Astrocyte (in vitro differentiated cells and primary cell): ENCODE results near the gene TMEM40. TPM values are rescaled to one million over a fixed set of nuclear protein-coding genes. Genes with fewer than 3 reads are reported as not detected.
A peak's percentile ranks its signal among the peaks of the same experiment; 100 is the strongest.

Source experiments
- DNase-seq: peaks from one replicate; pipeline ENCODE4 v3.0.0-alpha.2; 2010; ENCODE audit warnings: low read depth
- FAIRE-seq: peaks from 2 replicates; lab custom pipeline; 2011; peaks lifted over from hg19 to GRCh38; lab: Jason Lieb, UNC
- H2AFZ ChIP-seq: 2 replicates; pipeline ENCODE4 v1.6.0; 2012; ENCODE audit warnings: low read depth, low read length, inconsistent platforms
- H3K27ac ChIP-seq: 2 replicates; pipeline ENCODE4 v1.5.1; 2011; ENCODE audit warnings: low read depth, low read length, inconsistent platforms
- H3K27me3 ChIP-seq: 2 replicates; pipeline ENCODE4 v1.6.0; 2011; ENCODE audit warnings: low read length, inconsistent platforms; ENCODE audit not compliant: insufficient read depth
- H3K36me3 ChIP-seq: 2 replicates; pipeline ENCODE4 v1.5.1; 2011; ENCODE audit warnings: low read length, inconsistent platforms; ENCODE audit not compliant: insufficient read depth
- H3K4me1 ChIP-seq: 2 replicates; pipeline ENCODE4 v1.5.1; 2011; ENCODE audit warnings: low read length, inconsistent platforms; ENCODE audit not compliant: insufficient read depth
- H3K4me2 ChIP-seq: 2 replicates; pipeline ENCODE4 v1.6.0; 2012; ENCODE audit warnings: low read length, inconsistent platforms
- H3K4me3 ChIP-seq: 2 replicates; pipeline ENCODE4 v1.5.1; 2011; ENCODE audit warnings: low read depth, mild to moderate bottlenecking, low read length, inconsistent platforms; ENCODE audit not compliant: insufficient read depth
- H3K79me2 ChIP-seq: 2 replicates; pipeline ENCODE4 v1.6.0; 2012; ENCODE audit warnings: mild to moderate bottlenecking, low read length, inconsistent platforms; ENCODE audit not compliant: insufficient read depth
- H3K9ac ChIP-seq: 2 replicates; pipeline ENCODE4 v1.6.0; 2012; ENCODE audit warnings: mild to moderate bottlenecking, low read length, inconsistent platforms
- H3K9me3 ChIP-seq: 2 replicates; pipeline ENCODE4 v1.5.1; 2012; ENCODE audit warnings: low read depth, mild to moderate bottlenecking, low read length, inconsistent platforms; ENCODE audit not compliant: insufficient read depth
- H4K20me1 ChIP-seq: 2 replicates; pipeline ENCODE4 v1.6.0; 2012; ENCODE audit warnings: low read length, inconsistent platforms; ENCODE audit not compliant: insufficient read depth
- H3K27ac Mint-ChIP-seq: one replicate; pipeline ENCODE4 v1.8.0; 2021; ENCODE audit warnings: mild to moderate bottlenecking, mixed read lengths; ENCODE audit not compliant: unreplicated experiment
- H3K27me3 Mint-ChIP-seq: one replicate; pipeline ENCODE4 v1.8.0; 2021; ENCODE audit warnings: low read depth, mixed read lengths; ENCODE audit not compliant: unreplicated experiment
- H3K36me3 Mint-ChIP-seq: one replicate; pipeline ENCODE4 v1.8.0; 2021; ENCODE audit warnings: low read depth, mixed read lengths; ENCODE audit not compliant: unreplicated experiment
- H3K4me1 Mint-ChIP-seq: one replicate; pipeline ENCODE4 v1.8.0; 2021; ENCODE audit warnings: low read depth, mixed read lengths; ENCODE audit not compliant: unreplicated experiment
- H3K4me3 Mint-ChIP-seq: one replicate; pipeline ENCODE4 v1.8.0; 2021; ENCODE audit warnings: mild to moderate bottlenecking, moderate library complexity, mixed read lengths; ENCODE audit not compliant: unreplicated experiment
- H3K9me3 Mint-ChIP-seq: one replicate; pipeline ENCODE4 v1.8.0; 2021; ENCODE audit warnings: mild to moderate bottlenecking, mixed read lengths; ENCODE audit not compliant: unreplicated experiment
- EZH2 ChIP-seq: IDR thresholded peaks from 2 replicates; pipeline ENCODE4 v1.6.1; 2012; ENCODE audit warnings: mild to moderate bottlenecking, low read length, inconsistent platforms; ENCODE audit not compliant: insufficient read depth
- total RNA-seq: library from RNA; stranded (reverse); gene quantifications from 2 replicates; pipeline ENCODE4 v1.2.1, GENCODE V29; 2021
- TF ChIP-seq, protein P1 (sequence below): IDR thresholded peaks from 2 replicates; pipeline ENCODE4 v1.5.1; 2011; ENCODE audit warnings: low read depth, mild to moderate bottlenecking, inconsistent platforms, low read length, moderate library complexity; ENCODE audit not compliant: insufficient read depth

The TMEM40 gene
- total RNA-seq, 1 donor from 2014 or later, result 2.0 TPM

DNA sequence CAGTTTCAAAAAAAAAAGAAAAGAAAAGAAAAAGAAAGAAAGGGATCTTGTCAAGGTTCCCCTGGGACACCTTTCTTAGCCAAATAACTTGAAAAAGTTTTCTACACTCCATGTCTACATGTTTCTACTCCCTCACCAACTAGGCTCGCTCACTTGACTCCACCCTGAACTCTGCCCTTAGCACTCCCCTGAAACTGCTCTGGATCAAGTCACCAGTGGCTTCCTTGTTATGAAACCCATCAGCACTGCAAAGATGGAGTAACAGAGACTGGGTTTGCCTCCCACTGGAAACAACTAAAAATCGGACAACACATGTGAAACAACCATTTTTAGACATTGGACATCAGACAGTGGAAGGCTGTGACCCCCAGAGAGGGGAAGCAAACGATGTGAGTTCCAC, 36.8 kb downstream of the TMEM40 start:
- Mint-ChIP-seq H3K4me1 (no peaks in the 10 kb centered on the region), H3K27me3 (peaks cover 14% of the 10 kb centered on the region), H3K4me3 (no peak overlapping the region), H3K27ac (no peak overlapping the region), H3K9me3 (peaks cover 4% of the 10 kb centered on the region), H3K36me3 (no peaks in the 10 kb centered on the region)
- H3K79me2 ChIP-seq, result no peaks in the 10 kb centered on the region
- no peaks in the 10 kb centered on the region for H4K20me1 ChIP-seq
- no peaks in the 10 kb centered on the region for H3K9me3 ChIP-seq
- no peak overlapping the region for H3K4me2 ChIP-seq
- TF ChIP-seq, protein P1, sequence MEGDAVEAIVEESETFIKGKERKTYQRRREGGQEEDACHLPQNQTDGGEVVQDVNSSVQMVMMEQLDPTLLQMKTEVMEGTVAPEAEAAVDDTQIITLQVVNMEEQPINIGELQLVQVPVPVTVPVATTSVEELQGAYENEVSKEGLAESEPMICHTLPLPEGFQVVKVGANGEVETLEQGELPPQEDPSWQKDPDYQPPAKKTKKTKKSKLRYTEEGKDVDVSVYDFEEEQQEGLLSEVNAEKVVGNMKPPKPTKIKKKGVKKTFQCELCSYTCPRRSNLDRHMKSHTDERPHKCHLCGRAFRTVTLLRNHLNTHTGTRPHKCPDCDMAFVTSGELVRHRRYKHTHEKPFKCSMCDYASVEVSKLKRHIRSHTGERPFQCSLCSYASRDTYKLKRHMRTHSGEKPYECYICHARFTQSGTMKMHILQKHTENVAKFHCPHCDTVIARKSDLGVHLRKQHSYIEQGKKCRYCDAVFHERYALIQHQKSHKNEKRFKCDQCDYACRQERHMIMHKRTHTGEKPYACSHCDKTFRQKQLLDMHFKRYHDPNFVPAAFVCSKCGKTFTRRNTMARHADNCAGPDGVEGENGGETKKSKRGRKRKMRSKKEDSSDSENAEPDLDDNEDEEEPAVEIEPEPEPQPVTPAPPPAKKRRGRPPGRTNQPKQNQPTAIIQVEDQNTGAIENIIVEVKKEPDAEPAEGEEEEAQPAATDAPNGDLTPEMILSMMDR, result no peak
- no peak for TF ChIP-seq EZH2
- DNase-seq (no peak), FAIRE-seq (no peak)
- H3K36me3 ChIP-seq, result no peaks in the 10 kb centered on the region
- no peaks in the 10 kb centered on the region for H3K27me3 ChIP-seq
- H3K27ac ChIP-seq, result no peak overlapping the region
- H2AFZ ChIP-seq, result no peak overlapping the region
- no peak overlapping the region for H3K4me3 ChIP-seq
- no peak overlapping the region for H3K9ac ChIP-seq
- H3K4me1 ChIP-seq, result peaks cover 5% of the 10 kb centered on the region

DNA sequence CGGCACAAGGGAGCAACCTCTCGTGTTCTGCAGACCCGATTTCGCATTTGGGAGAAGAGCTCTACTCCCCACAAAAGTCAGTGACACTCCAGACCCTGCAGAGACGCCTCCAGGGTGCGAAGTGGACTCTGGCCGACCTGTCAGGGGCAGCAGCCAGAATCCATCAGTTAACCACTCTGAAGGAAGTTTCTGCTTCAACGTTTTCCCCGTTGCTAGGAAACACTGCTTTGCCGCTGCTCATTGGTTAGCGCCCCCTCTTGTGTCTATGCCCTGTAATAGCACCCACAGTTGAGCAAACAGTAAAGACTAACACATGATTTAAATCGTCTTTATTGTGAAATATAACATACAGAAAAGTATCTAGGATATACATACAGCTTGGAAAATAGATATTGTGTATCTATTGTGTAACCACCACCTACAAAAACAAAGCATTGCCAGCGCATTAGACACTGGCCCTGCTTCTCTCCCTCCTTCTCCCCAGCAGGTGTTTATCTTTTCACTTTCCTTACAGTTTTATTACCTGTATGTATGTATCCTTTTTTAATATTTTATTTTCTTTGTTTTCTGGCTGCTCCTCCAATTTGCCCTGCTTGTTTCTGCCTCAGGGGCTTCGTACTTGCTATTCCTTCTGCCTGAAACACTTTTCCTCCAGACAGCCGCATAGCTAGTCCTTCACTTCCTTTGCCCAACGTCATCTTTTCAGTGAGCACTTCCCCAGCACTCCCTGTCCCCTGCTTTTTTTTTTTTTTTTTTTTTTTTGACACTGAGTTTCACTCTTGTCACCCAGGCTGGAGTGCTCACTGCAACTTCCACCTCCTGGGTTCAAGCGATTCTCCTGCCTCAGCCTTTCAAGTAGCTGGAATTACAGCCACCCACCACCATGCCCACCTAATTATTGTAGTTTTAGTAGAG, 38.8 kb downstream of the TMEM40 start:
- TF ChIP-seq EZH2, result no peak
- TF ChIP-seq, protein P1, result peak; percentile 98
- Histone ChIP-seq H2AFZ (peak overlapping the region; percentile 78), H3K27ac (no peak overlapping the region), H3K79me2 (no peaks in the 10 kb centered on the region), H3K4me3 (peak overlapping the region; percentile 51), H3K4me2 (peak overlapping the region; percentile 85), H3K4me1 (peaks cover 5% of the 10 kb centered on the region), H3K27me3 (no peaks in the 10 kb centered on the region), H3K36me3 (no peaks in the 10 kb centered on the region), H3K9me3 (no peaks in the 10 kb centered on the region), H4K20me1 (no peaks in the 10 kb centered on the region), H3K9ac (peak overlapping the region; percentile 48)
- Mint-ChIP-seq H3K27me3 (peaks cover 11% of the 10 kb centered on the region), H3K4me1 (no peaks in the 10 kb centered on the region), H3K27ac (no peak overlapping the region), H3K36me3 (no peaks in the 10 kb centered on the region), H3K9me3 (peaks cover 4% of the 10 kb centered on the region), H3K4me3 (no peak overlapping the region)
- no peak for FAIRE-seq
- peak; percentile 67 for DNase-seq

DNA sequence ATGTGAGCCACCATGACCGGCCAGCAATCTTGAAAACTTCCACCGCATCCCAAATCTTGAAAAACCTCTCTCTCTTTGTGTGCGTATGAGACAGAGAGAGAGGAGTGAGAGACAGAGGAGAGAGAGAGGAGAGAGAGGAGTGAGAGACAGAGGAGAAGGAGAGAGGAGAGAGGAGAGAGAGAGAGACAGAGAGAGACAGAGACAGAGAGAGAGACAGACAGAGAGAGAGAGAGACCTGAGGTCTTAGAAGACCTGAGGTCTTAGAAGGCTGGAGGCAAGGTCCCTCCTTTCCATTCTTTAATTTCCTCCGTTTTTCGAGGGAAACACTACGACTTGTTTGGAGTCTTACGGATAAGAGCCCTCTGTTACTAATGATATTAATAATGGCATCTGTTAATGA, 39.5 kb downstream of the TMEM40 start:
- no peak overlapping the region for H3K27ac ChIP-seq
- H3K9ac ChIP-seq, result peak overlapping the region; percentile 48
- no peaks in the 10 kb centered on the region for H3K27me3 ChIP-seq
- H3K4me1 ChIP-seq, result peaks cover 5% of the 10 kb centered on the region
- H3K4me1 Mint-ChIP-seq, result no peaks in the 10 kb centered on the region
- peak overlapping the region; percentile 78 for H2AFZ ChIP-seq
- no peaks in the 10 kb centered on the region for H4K20me1 ChIP-seq
- H3K9me3 Mint-ChIP-seq, result no peaks in the 10 kb centered on the region
- TF ChIP-seq, protein P1, result no peak
- no peak for TF ChIP-seq EZH2
- FAIRE-seq (no peak), DNase-seq (no peak)
- H3K4me2 ChIP-seq, result peak overlapping the region; percentile 85
- peak overlapping the region; percentile 44 for H3K27ac Mint-ChIP-seq
- peak overlapping the region; percentile 51 for H3K4me3 ChIP-seq
- no peaks in the 10 kb centered on the region for H3K36me3 ChIP-seq
- H3K9me3 ChIP-seq, result no peaks in the 10 kb centered on the region
- H3K79me2 ChIP-seq, result no peaks in the 10 kb centered on the region
- no peak overlapping the region for H3K4me3 Mint-ChIP-seq
- peaks cover 6% of the 10 kb centered on the region for H3K27me3 Mint-ChIP-seq
- no peaks in the 10 kb centered on the region for H3K36me3 Mint-ChIP-seq
